Anterior cingulate cortex (tissue), 58 donors: ENCODE results near the gene COX8A.
A peak's percentile ranks its signal among the peaks of the same experiment; 100 is the strongest.
"Not testable (repeated sequence)": the region's sequence is repeated elsewhere in the genome, so short reads cannot be mapped to it uniquely, and the experiment has no call there.

Source experiments
- DNase-seq, 58 donors: peaks; one replicate each; lab custom pipeline; 2025; lab: John Stamatoyannopoulos, UW

The COX8A gene

GRCh38 chr11:63974259-63975143 is at the start of gene COX8A:
COX8A (plus strand) TSS chr11:63974620; CDS start chr11:63974681, 61 bp downstream.
- DNase-seq, result peak; percentile 80 to 100 (median 97)

- DNase-seq, result no peak
Measured at GRCh38 chr11:63929616-63930015, 44.8 kb upstream of the COX8A start.

- peak in 6 of 58 donors; percentile 14 to 45 (median 30) for DNase-seq
Measured at GRCh38 chr11:63931045-63931444, 43.4 kb upstream of the COX8A start.

- DNase-seq, result peak in 20 of 58 donors; percentile 16 to 76 (median 40)
Measured at GRCh38 chr11:63931876-63932275, 42.5 kb upstream of the COX8A start.

- peak in 13 of 58 donors; percentile 20 to 60 (median 32) for DNase-seq
Measured at GRCh38 chr11:63933459-63933858, 41.0 kb upstream of the COX8A start.

GRCh38 chr11:63937713-63938478 is 36.5 kb upstream of the COX8A start:
- peak in 1 of 58 donors; percentile 48 for DNase-seq

- DNase-seq, result peak in 57 of 58 donors; percentile 44 to 95 (median 82)
Measured at GRCh38 chr11:63938479-63939396, 35.7 kb upstream of the COX8A start, which contains the start of gene NAA40. NAA40 (plus strand) TSS chr11:63939002; CDS start chr11:63939097, 95 bp downstream.

GRCh38 chr11:63939397-63939891 is 35.0 kb upstream of the COX8A start:
- no peak for DNase-seq

GRCh38 chr11:63940786-63941185 is 33.6 kb upstream of the COX8A start:
- no peak for DNase-seq

GRCh38 chr11:63941901-63942300 is 32.5 kb upstream of the COX8A start:
- no peak for DNase-seq

- no peak for DNase-seq
Measured at GRCh38 chr11:63942803-63943202, 31.6 kb upstream of the COX8A start.

- peak in 3 of 58 donors; percentile 13 to 19 (median 16) for DNase-seq
Measured at GRCh38 chr11:63944987-63945386, 29.4 kb upstream of the COX8A start.

GRCh38 chr11:63945477-63946163 is 28.8 kb upstream of the COX8A start:
- peak in 53 of 58 donors; percentile 14 to 84 (median 55) for DNase-seq

GRCh38 chr11:63951779-63952536 is 22.5 kb upstream of the COX8A start:
- no peak for DNase-seq

- DNase-seq, result no peak
Measured at GRCh38 chr11:63952570-63952969, 21.9 kb upstream of the COX8A start.

GRCh38 chr11:63958008-63958407 is 16.4 kb upstream of the COX8A start:
- DNase-seq, result no peak

GRCh38 chr11:63961608-63962412 is 12.6 kb upstream of the COX8A start:
- no peak for DNase-seq

GRCh38 chr11:63963895-63964294 is 10.5 kb upstream of the COX8A start:
- not testable (repeated sequence) for DNase-seq
